ENCODE results near the gene SYT6.

SYT6 gene

GRCh38 chr1:114116086-114116485 is 37.6 kb downstream of the SYT6 start:
- no peak for FAIRE-seq

- FAIRE-seq, result no peak
Observed at GRCh38 chr1:114114185-114115094, 39.2 kb downstream of the SYT6 start.

GRCh38 chr1:114113411-114114184 is 40.1 kb downstream of the SYT6 start:
- FAIRE-seq, result no peak

GRCh38 chr1:114112775-114113174 is 40.9 kb downstream of the SYT6 start:
- FAIRE-seq, result no peak

GRCh38 chr1:114111731-114112641 is 41.7 kb downstream of the SYT6 start:
- FAIRE-seq, result no peak

GRCh38 chr1:114109981-114110380 is 43.7 kb downstream of the SYT6 start:
- FAIRE-seq, result no peak

- FAIRE-seq, result no peak
Observed at GRCh38 chr1:114108751-114109255, 44.9 kb downstream of the SYT6 start.

- no peak for FAIRE-seq
Observed at GRCh38 chr1:114107474-114108435, 45.9 kb downstream of the SYT6 start.

- no peak for FAIRE-seq
Observed at GRCh38 chr1:114105421-114105979, 48.2 kb downstream of the SYT6 start.

- FAIRE-seq, result no peak
Observed at GRCh38 chr1:114104949-114105348, 48.7 kb downstream of the SYT6 start.

GRCh38 chr1:114103992-114104391 is 49.7 kb downstream of the SYT6 start:
- no peak for FAIRE-seq

GRCh38 chr1:114102136-114102535 is 51.5 kb downstream of the SYT6 start:
- FAIRE-seq, result no peak

- FAIRE-seq, result no peak
Observed at GRCh38 chr1:114100148-114100547, 53.5 kb downstream of the SYT6 start.

- no peak for FAIRE-seq
Observed at GRCh38 chr1:114099268-114099667, 54.4 kb downstream of the SYT6 start.

- no peak for FAIRE-seq
Observed at GRCh38 chr1:114097109-114097508, 56.6 kb downstream of the SYT6 start.

- FAIRE-seq, result no peak
Observed at GRCh38 chr1:114094675-114095074, 59.0 kb downstream of the SYT6 start.

GRCh38 chr1:114094363-114094634 is 59.4 kb downstream of the SYT6 start:
- no peak for FAIRE-seq

GRCh38 chr1:114093624-114094362 is 59.9 kb downstream of the SYT6 start:
- no peak for FAIRE-seq

GRCh38 chr1:114092186-114093062 is 61.2 kb downstream of the SYT6 start:
- FAIRE-seq, result no peak

GRCh38 chr1:114091711-114092110 is 62.0 kb downstream of the SYT6 start:
- no peak for FAIRE-seq
